HG03520 (cell line): Measurements from ENCODE around the gene SLC22A9.

Experiments used
- ATAC-seq: cut with Tn5 transposase; IDR thresholded peaks from one replicate; pipeline ENCODE4 v1.9.1; 2021; ENCODE audit warnings: mild to moderate bottlenecking, moderate library complexity; ENCODE audit not compliant: unreplicated experiment

The SLC22A9 gene

DNA sequence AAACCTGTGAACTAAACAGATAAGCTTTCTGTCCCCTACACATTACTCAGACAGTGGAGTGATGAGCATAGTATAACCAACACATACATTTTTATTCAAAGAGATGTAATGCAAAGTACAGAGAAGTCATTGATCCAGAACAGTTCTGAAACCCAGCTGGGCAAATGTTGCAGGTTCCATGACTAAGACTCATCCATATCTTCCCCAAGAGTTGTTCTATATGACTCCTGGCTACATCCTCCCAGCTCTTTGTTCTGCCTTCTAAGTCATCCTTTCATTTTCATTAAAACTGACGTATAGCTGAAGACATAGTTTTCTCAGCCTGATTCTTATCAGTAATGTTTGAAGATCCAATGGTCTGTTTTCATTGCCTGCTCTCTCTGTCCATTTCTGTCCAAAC is 74.1 kb downstream of the SLC22A9 start:
- no peak for ATAC-seq

DNA sequence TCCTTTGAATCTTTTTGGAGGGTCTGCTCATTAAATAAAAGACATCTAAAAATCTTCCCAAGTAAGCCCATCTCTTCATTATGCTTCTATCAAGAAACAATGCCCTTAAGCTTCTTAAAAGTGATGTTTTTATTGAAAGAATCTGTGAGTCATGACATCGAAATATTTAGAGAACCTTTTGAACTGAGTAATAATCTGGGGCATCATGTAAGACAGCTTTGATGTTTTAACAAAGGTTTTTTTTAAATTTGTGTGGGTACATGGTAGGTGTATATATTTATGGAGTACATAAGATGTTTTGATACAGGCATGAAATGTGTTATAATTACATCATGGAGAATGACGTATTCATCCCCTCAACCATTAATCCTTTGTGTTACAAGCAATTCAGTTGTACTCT is 74.6 kb downstream of the SLC22A9 start:
- ATAC-seq, result no peak

DNA sequence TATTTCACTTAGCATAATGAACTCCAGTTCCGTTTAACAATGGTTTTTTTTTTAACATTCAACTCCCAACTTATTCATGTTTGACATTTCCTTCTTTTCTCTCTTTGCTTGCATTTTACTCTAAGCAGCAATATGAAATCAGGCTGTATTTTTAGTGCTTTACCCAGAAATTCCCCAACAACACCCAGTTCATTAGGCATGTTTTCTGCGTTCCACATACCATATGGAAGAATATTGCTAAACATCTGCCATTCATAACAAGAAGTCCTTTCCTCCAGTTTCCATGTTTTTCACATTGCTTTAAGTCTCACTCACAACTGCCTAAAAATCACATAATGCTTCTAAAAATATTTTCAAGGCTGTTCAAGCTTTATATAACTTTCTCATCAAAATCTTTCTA is 75.5 kb downstream of the SLC22A9 start:
- ATAC-seq, result no peak

DNA sequence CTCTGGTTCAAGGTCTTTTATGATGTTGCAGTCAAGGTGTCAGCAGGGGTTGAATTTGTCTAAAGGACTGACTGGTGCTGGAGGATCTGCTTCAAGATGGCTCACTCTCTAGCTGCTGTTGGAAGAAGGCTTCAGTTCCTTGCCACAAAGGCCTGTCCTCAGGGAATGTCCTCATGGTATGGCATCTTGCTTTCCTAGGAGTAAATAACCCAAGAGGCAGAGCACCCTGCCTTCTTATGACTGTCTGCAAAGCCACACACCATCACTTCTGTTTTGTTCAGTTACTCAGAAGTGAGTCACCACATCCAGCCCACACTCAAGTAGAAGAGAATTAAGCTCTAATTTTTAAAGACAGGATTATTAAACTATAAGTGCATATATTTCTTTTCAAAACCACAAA is 76.1 kb downstream of the SLC22A9 start:
- no peak for ATAC-seq

DNA sequence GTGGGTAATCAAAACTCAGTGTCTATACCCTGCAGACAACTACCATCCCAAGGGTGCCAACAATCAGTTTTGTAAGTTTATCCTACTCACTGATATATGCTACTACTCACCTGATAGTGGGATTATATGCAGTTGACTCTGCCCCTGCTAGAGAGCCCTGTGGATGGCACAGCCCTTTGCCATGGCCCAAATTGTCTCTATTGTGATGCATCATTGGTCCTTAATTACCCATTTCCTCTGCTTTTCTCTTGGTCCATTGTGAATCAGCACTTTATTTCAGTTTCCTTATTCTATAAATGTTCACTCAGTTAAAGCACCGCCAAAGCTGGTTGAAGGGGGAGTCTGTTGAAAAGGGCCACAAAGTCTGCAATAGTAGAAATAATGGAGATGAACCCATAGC is 79.1 kb downstream of the SLC22A9 start:
- no peak for ATAC-seq

DNA sequence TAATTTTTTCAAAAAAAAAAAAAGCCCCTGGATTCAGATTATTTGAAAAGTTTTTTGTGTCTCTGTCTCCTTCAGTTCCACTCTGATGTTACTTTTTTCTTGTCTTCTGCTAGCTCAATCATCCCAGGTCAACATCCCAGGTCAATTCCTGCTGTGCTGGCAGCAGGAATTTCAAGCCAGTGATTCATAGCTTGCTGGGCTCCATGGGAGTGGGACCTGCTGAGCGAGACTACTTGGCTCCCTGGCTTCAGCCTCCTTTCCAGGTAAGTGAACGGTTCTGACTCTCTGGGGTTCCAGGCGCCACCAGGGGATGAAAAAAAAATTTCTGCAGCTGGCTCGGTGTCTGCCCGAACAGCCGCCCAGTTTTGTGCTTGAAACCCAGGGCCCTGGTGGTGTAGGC is 90.0 kb downstream of the SLC22A9 start:
- ATAC-seq, result no peak
